H1 (cell line): ENCODE data around the gene ABL1.

Experiments
- ATF3 ChIP-seq: IDR thresholded peaks from 2 replicates; pipeline ENCODE4 v1.6.1; 2011; ENCODE audit warnings: low read depth, mild to moderate bottlenecking, low read length; ENCODE audit not compliant: insufficient read depth
- CTCF ChIP-seq, 3 experiments: IDR thresholded peaks; 1 replicate in 2 of 3; 2 replicates in 1 of 3; pipeline versions ENCODE4 v1.5.1 to v1.6.1; 2011; ENCODE audit warnings: low read length in 3 of 3, mild to moderate bottlenecking in 3 of 3, inconsistent platforms in 2 of 3, low read depth in 1 of 3, moderate library complexity in 1 of 3; ENCODE audit not compliant: insufficient read depth in 1 of 3; ENCODE audit errors: control extremely low read depth in 1 of 3
- EP300 ChIP-seq, 2 experiments: IDR thresholded peaks; 1 replicate in 1 of 2; 2 replicates in 1 of 2; pipeline ENCODE4 v1.6.1; 2011 to 2012; ENCODE audit warnings: low read depth in 2 of 2, low read length in 2 of 2, mild to moderate bottlenecking in 2 of 2, borderline replicate concordance in 1 of 2, inconsistent platforms in 1 of 2, moderate library complexity in 1 of 2
- JUN ChIP-seq: IDR thresholded peaks from 2 replicates; pipeline ENCODE4 v1.6.1; 2011; ENCODE audit warnings: low read depth, mild to moderate bottlenecking, improper control_type of control experiment, low read length
- PHF8 ChIP-seq: fragments of 200-600 bp; sonication (generic); conservative IDR thresholded peaks from 2 replicates; pipeline ENCODE4 v1.7.1; 2012; ENCODE audit warnings: low read depth, mild to moderate bottlenecking, inconsistent platforms, low read length, moderate library complexity
- POLR2A ChIP-seq, 2 experiments: IDR thresholded peaks; 1 replicate in 1 of 2; 2 replicates in 1 of 2; pipeline ENCODE4 v1.6.1; 2011; ENCODE audit warnings: low read depth in 2 of 2, low read length in 2 of 2, mild to moderate bottlenecking in 2 of 2; ENCODE audit errors: control extremely low read depth in 1 of 2
- POLR2AphosphoS5 ChIP-seq: IDR thresholded peaks from 2 replicates; pipeline ENCODE4 v1.6.1; 2011; ENCODE audit warnings: low read depth, low read length
- RAD21 ChIP-seq, 2 experiments: IDR thresholded peaks in 1 of 2; conservative IDR thresholded peaks in 1 of 2; 2 replicates each; pipeline ENCODE4 v1.6.1; 2011; ENCODE audit warnings: low read depth in 2 of 2, low read length in 2 of 2, improper control_type of control experiment in 1 of 2, inconsistent platforms in 1 of 2, mild to moderate bottlenecking in 1 of 2, moderate library complexity in 1 of 2
- RXRA ChIP-seq: IDR thresholded peaks from 2 replicates; pipeline ENCODE4 v1.6.1; 2011; ENCODE audit warnings: low read depth, mild to moderate bottlenecking, low read length, moderate library complexity; ENCODE audit not compliant: insufficient read depth
- TBP ChIP-seq: IDR thresholded peaks from 2 replicates; pipeline ENCODE4 v1.6.1; 2011; ENCODE audit warnings: low read depth, low read length, improper control_type of control experiment
- TEAD4 ChIP-seq: IDR thresholded peaks from 2 replicates; pipeline ENCODE4 v1.6.1; 2012; ENCODE audit warnings: low read depth, low read length, inconsistent platforms, mixed read lengths
- USF2 ChIP-seq: IDR thresholded peaks from 2 replicates; pipeline ENCODE4 v1.6.1; 2011; ENCODE audit warnings: low read length, improper control_type of control experiment
- YY1 ChIP-seq: IDR thresholded peaks from 2 replicates; pipeline ENCODE4 v1.6.1; 2011; ENCODE audit warnings: low read depth, mild to moderate bottlenecking, low read length
- TF ChIP-seq, protein P1 (sequence below): IDR thresholded peaks from 2 replicates; pipeline ENCODE4 v1.6.1; 2012; ENCODE audit warnings: inconsistent platforms

- TF ChIP-seq EP300 (IDR thresholded peaks at IDR 0.05; ENCODE audit: borderline replicate concordance in 1 of 2, low read depth in 2 of 2, low read length in 2 of 2): no peak
- TF ChIP-seq, protein P1, sequence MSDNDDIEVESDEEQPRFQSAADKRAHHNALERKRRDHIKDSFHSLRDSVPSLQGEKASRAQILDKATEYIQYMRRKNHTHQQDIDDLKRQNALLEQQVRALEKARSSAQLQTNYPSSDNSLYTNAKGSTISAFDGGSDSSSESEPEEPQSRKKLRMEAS: no peak
- TF ChIP-seq RAD21 (IDR thresholded peaks at IDR 0.05 in 1 of 2, conservative IDR thresholded peaks at IDR 0.05 in 1 of 2; ENCODE audit: low read depth in 2 of 2, low read length in 2 of 2): no peak
- TF ChIP-seq POLR2AphosphoS5: no peak
- TF ChIP-seq TEAD4: no peak
- no peak for TF ChIP-seq CTCF (IDR thresholded peaks at IDR 0.05; ENCODE audit: control extremely low read depth in 1 of 3, insufficient read depth in 1 of 3, low read depth in 1 of 3, low read length in 3 of 3)
- no peak for TF ChIP-seq JUN
- no peak for TF ChIP-seq ATF3
- TF ChIP-seq POLR2A (IDR thresholded peaks at IDR 0.05; ENCODE audit: control extremely low read depth in 1 of 2, low read depth in 2 of 2, low read length in 2 of 2): no peak
- no peak for TF ChIP-seq YY1
- no peak for TF ChIP-seq USF2
- no peak for TF ChIP-seq TBP
- no peak for TF ChIP-seq PHF8
- no peak for TF ChIP-seq RXRA
Measured at GRCh38 chr9:130877300-130877699, 42.2 kb downstream of the ABL1 start.
